ENCODE measurements around the gene SNX21.

DNA sequence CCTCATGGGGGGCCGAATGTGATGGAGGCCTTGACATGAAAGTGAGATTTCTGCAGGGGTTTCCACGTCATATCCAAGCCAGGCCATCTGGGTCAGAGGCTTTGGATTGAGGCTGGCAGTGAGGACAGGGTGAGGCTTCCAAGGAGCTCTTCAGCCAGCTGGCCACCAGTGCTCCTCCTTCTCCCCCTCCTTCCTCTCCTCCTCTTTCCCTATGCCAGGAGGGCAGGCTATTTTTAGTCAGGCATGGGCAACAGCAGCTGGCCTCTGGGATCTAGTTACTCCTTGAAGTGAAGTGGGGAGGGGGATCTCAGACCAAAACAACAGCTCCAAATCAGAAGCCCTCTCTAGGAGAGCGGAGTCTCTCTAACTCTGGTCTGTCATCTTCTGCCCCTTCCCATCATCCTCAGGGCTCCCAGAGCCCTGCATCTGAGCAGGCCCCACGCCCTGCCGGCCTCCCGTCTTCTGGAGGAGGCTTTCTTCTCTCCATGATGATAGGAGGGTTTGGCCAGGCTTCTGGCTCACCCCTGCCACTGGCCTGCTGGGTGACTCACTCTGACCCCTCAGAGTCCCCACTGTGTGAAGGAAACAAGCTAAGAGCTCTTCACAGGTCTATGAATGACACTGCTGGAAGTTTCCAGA is 7.1 kb upstream of the SNX21 start:
- TF ChIP-seq, protein P1, sequence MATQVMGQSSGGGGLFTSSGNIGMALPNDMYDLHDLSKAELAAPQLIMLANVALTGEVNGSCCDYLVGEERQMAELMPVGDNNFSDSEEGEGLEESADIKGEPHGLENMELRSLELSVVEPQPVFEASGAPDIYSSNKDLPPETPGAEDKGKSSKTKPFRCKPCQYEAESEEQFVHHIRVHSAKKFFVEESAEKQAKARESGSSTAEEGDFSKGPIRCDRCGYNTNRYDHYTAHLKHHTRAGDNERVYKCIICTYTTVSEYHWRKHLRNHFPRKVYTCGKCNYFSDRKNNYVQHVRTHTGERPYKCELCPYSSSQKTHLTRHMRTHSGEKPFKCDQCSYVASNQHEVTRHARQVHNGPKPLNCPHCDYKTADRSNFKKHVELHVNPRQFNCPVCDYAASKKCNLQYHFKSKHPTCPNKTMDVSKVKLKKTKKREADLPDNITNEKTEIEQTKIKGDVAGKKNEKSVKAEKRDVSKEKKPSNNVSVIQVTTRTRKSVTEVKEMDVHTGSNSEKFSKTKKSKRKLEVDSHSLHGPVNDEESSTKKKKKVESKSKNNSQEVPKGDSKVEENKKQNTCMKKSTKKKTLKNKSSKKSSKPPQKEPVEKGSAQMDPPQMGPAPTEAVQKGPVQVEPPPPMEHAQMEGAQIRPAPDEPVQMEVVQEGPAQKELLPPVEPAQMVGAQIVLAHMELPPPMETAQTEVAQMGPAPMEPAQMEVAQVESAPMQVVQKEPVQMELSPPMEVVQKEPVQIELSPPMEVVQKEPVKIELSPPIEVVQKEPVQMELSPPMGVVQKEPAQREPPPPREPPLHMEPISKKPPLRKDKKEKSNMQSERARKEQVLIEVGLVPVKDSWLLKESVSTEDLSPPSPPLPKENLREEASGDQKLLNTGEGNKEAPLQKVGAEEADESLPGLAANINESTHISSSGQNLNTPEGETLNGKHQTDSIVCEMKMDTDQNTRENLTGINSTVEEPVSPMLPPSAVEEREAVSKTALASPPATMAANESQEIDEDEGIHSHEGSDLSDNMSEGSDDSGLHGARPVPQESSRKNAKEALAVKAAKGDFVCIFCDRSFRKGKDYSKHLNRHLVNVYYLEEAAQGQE (IDR thresholded peaks at IDR 0.05; ENCODE audit: insufficient replicate concordance, low read depth), result no peak
- TF ChIP-seq, protein P2, sequence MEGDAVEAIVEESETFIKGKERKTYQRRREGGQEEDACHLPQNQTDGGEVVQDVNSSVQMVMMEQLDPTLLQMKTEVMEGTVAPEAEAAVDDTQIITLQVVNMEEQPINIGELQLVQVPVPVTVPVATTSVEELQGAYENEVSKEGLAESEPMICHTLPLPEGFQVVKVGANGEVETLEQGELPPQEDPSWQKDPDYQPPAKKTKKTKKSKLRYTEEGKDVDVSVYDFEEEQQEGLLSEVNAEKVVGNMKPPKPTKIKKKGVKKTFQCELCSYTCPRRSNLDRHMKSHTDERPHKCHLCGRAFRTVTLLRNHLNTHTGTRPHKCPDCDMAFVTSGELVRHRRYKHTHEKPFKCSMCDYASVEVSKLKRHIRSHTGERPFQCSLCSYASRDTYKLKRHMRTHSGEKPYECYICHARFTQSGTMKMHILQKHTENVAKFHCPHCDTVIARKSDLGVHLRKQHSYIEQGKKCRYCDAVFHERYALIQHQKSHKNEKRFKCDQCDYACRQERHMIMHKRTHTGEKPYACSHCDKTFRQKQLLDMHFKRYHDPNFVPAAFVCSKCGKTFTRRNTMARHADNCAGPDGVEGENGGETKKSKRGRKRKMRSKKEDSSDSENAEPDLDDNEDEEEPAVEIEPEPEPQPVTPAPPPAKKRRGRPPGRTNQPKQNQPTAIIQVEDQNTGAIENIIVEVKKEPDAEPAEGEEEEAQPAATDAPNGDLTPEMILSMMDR (IDR thresholded peaks at IDR 0.05; ENCODE audit: insufficient read depth, low read length), result no peak

All from HL-60 (cell line).